WTC11 (cell line): ENCODE results near the gene TMEM82. TPM values are rescaled to one million over a fixed set of nuclear protein-coding genes. Genes with fewer than 3 reads are reported as not detected.
A peak's percentile ranks its signal among the peaks of the same experiment; 100 is the strongest.

Source experiments
- ATAC-seq: fragments of 200-7000 bp; cut with Tn5 transposase; 2 replicates; pipeline ENCODE4 v1.10.0; 2021; ENCODE audit warnings: mild to moderate bottlenecking, moderate library complexity
- CTCF ChIA-PET: fragments of 300-600 bp; sonication (Branson Sonifier 250); formaldehyde crosslinking; loops from one replicate; lab custom pipeline; 2021; ENCODE audit warnings: antibody characterized with exemption; lab: Charles Lee
- POLR2A ChIA-PET: fragments of 350-600 bp; sonication (Branson Sonifier 250); formaldehyde crosslinking; loops from one replicate; lab custom pipeline; 2021; ENCODE audit warnings: antibody characterized with exemption; lab: Charles Lee
- DNase-seq: peaks from one replicate; pipeline ENCODE4 v3.0.0; 2021; ENCODE audit warnings: low spot score
- H3K27ac Mint-ChIP-seq: 2 replicates; pipeline ENCODE4 v1.8.0; 2021; ENCODE audit warnings: mixed read lengths
- H3K27me3 Mint-ChIP-seq: 2 replicates; pipeline ENCODE4 v1.8.0; 2021; ENCODE audit warnings: low read depth, mild to moderate bottlenecking, moderate library complexity, mixed read lengths
- H3K36me3 Mint-ChIP-seq: 2 replicates; pipeline ENCODE4 v1.8.0; 2021; ENCODE audit warnings: mixed read lengths
- H3K4me1 Mint-ChIP-seq: 2 replicates; pipeline ENCODE4 v1.8.0; 2022; ENCODE audit warnings: mixed read lengths
- H3K4me3 Mint-ChIP-seq: 2 replicates; pipeline ENCODE4 v1.8.0; 2021; ENCODE audit warnings: mild to moderate bottlenecking, moderate library complexity, mixed read lengths
- H3K9me3 Mint-ChIP-seq: 2 replicates; pipeline ENCODE4 v1.8.0; 2021; ENCODE audit warnings: mixed read lengths
- GTF2I ChIP-seq: fragments of 250-450 bp; sonication (Bioruptor Pico); conservative IDR thresholded peaks from 2 replicates; pipeline ENCODE4 v1.4.0; 2021; ENCODE audit warnings: mild to moderate bottlenecking
- IRF1 ChIP-seq: sonication (generic); formaldehyde crosslinking; IDR thresholded peaks from 2 replicates; pipeline ENCODE4 v1.8.0; 2023; ENCODE audit warnings: missing genetic modification reagents
- IRF2 ChIP-seq: sonication (generic); formaldehyde crosslinking; IDR thresholded peaks from 2 replicates; pipeline ENCODE4 v1.8.0; 2022; ENCODE audit warnings: low read depth, missing genetic modification reagents, borderline replicate concordance
- KAT7 ChIP-seq: sonication (generic); formaldehyde crosslinking; IDR thresholded peaks from 2 replicates; pipeline ENCODE4 v1.8.1; 2023; ENCODE audit warnings: missing genetic modification reagents, mild to moderate bottlenecking, borderline replicate concordance
- TP53 ChIP-seq: sonication (generic); formaldehyde crosslinking; IDR thresholded peaks from 2 replicates; pipeline ENCODE4 v1.8.1; 2023; ENCODE audit warnings: mild to moderate bottlenecking, missing genetic modification reagents
- ZNF121 ChIP-seq: sonication (generic); formaldehyde crosslinking; IDR thresholded peaks from 2 replicates; pipeline ENCODE4 v1.8.0; 2023; ENCODE audit warnings: missing genetic modification reagents
- ZNF232 ChIP-seq: sonication (generic); formaldehyde crosslinking; IDR thresholded peaks from 2 replicates; pipeline ENCODE4 v1.8.0; 2022; ENCODE audit warnings: mild to moderate bottlenecking, missing genetic modification reagents
- ZNF532 ChIP-seq: fragments of 250-450 bp; sonication (Bioruptor Pico); IDR thresholded peaks from 2 replicates; pipeline ENCODE4 v1.9.0; 2021; ENCODE audit warnings: mild to moderate bottlenecking, borderline replicate concordance
- total RNA-seq: library from RNA; stranded (reverse); gene quantifications from 3 replicates; pipeline ENCODE4 v1.2.3, GENCODE V29; 2021
- TF ChIP-seq, protein P1 (sequence below): sonication (generic); formaldehyde crosslinking; IDR thresholded peaks from 2 replicates; pipeline ENCODE4 v1.8.0; 2022; ENCODE audit warnings: mild to moderate bottlenecking, missing genetic modification reagents
- TF ChIP-seq, protein P2 (sequence below): sonication (generic); formaldehyde crosslinking; IDR thresholded peaks from 2 replicates; pipeline ENCODE4 v1.8.1; 2023; ENCODE audit warnings: mild to moderate bottlenecking, missing genetic modification reagents, moderate library complexity
- TF ChIP-seq, protein P3 (sequence below): fragments of 250-450 bp; sonication (Bioruptor Pico); IDR thresholded peaks from 2 replicates; pipeline ENCODE4 v1.8.0; 2021; ENCODE audit warnings: mild to moderate bottlenecking
- TF ChIP-seq, protein P4 (sequence below): sonication (generic); formaldehyde crosslinking; IDR thresholded peaks from 2 replicates; pipeline ENCODE4 v1.8.1; 2022; ENCODE audit warnings: mild to moderate bottlenecking, missing genetic modification reagents, moderate library complexity, borderline replicate concordance
- TF ChIP-seq, protein P5 (sequence below): fragments of 250-450 bp; sonication (Bioruptor Pico); IDR thresholded peaks from 2 replicates; pipeline ENCODE4 v1.9.0; 2021; ENCODE audit warnings: mild to moderate bottlenecking

TMEM82 gene
- total RNA-seq, 1 experiment from 2014 or later = 0.48 TPM

GRCh38 chr1:15736892-15737261 lies 5.4 kb upstream of the TMEM82 start (continued):
- TF ChIP-seq ZNF532 (CRISPR knock-in tag) = no peak

- ATAC-seq = no peak
- H3K27ac Mint-ChIP-seq = no peak overlapping the region; the same call in 1 of the 2 replicates
- TF ChIP-seq ZNF121 (CRISPR knock-in tag) = 0 out of 2 replicates have a peak, but pooled peaks have one; percentile 16
- TF ChIP-seq KAT7 (CRISPR knock-in tag) = no peak
- no peaks in the 10 kb centered on the region for H3K9me3 Mint-ChIP-seq
- no peaks in the 10 kb centered on the region for H3K27me3 Mint-ChIP-seq
- ChIA-PET POLR2A (interaction anchor here (0.6 kb wide), 1 partner anchor 143 kb away, joined by 4 read pairs; no protein-coding TSS in a partner anchor), CTCF (interaction anchor here (0.9 to 1.1 kb wide), 2 partner anchors 10 to 57 kb away, joined by 3 read pairs; no protein-coding TSS in a partner anchor)
- peaks cover 8% of the 10 kb centered on the region for H3K4me1 Mint-ChIP-seq
- H3K36me3 Mint-ChIP-seq = no peaks in the 10 kb centered on the region
- no peak for DNase-seq
- H3K4me3 Mint-ChIP-seq = no peak overlapping the region
Measured at GRCh38 chr1:15737324-15738319, 4.7 kb upstream of the TMEM82 start.

- no peaks in the 10 kb centered on the region for H3K27me3 Mint-ChIP-seq
- TF ChIP-seq, protein P1, sequence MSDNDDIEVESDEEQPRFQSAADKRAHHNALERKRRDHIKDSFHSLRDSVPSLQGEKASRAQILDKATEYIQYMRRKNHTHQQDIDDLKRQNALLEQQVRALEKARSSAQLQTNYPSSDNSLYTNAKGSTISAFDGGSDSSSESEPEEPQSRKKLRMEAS (CRISPR knock-in tag) = no peak
- TF ChIP-seq, protein P2, sequence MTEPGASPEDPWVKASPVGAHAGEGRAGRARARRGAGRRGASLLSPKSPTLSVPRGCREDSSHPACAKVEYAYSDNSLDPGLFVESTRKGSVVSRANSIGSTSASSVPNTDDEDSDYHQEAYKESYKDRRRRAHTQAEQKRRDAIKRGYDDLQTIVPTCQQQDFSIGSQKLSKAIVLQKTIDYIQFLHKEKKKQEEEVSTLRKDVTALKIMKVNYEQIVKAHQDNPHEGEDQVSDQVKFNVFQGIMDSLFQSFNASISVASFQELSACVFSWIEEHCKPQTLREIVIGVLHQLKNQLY = no peak
- no peak for TF ChIP-seq GTF2I (CRISPR knock-in tag)
- TF ChIP-seq ZNF232 (CRISPR knock-in tag) = no peak
- TF ChIP-seq TP53 (CRISPR knock-in tag) = no peak
- TF ChIP-seq, protein P3, sequence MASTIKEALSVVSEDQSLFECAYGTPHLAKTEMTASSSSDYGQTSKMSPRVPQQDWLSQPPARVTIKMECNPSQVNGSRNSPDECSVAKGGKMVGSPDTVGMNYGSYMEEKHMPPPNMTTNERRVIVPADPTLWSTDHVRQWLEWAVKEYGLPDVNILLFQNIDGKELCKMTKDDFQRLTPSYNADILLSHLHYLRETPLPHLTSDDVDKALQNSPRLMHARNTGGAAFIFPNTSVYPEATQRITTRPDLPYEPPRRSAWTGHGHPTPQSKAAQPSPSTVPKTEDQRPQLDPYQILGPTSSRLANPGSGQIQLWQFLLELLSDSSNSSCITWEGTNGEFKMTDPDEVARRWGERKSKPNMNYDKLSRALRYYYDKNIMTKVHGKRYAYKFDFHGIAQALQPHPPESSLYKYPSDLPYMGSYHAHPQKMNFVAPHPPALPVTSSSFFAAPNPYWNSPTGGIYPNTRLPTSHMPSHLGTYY = no peak
- TF ChIP-seq, protein P4, sequence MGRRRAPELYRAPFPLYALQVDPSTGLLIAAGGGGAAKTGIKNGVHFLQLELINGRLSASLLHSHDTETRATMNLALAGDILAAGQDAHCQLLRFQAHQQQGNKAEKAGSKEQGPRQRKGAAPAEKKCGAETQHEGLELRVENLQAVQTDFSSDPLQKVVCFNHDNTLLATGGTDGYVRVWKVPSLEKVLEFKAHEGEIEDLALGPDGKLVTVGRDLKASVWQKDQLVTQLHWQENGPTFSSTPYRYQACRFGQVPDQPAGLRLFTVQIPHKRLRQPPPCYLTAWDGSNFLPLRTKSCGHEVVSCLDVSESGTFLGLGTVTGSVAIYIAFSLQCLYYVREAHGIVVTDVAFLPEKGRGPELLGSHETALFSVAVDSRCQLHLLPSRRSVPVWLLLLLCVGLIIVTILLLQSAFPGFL (CRISPR knock-in tag) = no peak
- no peak for TF ChIP-seq IRF1 (CRISPR knock-in tag)
- TF ChIP-seq IRF2 (CRISPR knock-in tag) = no peak
- TF ChIP-seq, protein P5, sequence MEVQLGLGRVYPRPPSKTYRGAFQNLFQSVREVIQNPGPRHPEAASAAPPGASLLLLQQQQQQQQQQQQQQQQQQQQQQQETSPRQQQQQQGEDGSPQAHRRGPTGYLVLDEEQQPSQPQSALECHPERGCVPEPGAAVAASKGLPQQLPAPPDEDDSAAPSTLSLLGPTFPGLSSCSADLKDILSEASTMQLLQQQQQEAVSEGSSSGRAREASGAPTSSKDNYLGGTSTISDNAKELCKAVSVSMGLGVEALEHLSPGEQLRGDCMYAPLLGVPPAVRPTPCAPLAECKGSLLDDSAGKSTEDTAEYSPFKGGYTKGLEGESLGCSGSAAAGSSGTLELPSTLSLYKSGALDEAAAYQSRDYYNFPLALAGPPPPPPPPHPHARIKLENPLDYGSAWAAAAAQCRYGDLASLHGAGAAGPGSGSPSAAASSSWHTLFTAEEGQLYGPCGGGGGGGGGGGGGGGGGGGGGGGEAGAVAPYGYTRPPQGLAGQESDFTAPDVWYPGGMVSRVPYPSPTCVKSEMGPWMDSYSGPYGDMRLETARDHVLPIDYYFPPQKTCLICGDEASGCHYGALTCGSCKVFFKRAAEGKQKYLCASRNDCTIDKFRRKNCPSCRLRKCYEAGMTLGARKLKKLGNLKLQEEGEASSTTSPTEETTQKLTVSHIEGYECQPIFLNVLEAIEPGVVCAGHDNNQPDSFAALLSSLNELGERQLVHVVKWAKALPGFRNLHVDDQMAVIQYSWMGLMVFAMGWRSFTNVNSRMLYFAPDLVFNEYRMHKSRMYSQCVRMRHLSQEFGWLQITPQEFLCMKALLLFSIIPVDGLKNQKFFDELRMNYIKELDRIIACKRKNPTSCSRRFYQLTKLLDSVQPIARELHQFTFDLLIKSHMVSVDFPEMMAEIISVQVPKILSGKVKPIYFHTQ (CRISPR knock-in tag) = no peak
- no peaks in the 10 kb centered on the region for H3K9me3 Mint-ChIP-seq
- CTCF ChIA-PET = interaction anchor here (1.4 to 4.3 kb wide), 3 partner anchors 11 to 29 kb away, joined by 5 to 51 read pairs (median 6); no protein-coding TSS in a partner anchor
- no peak overlapping the region for H3K4me3 Mint-ChIP-seq
- no peak overlapping the region for H3K27ac Mint-ChIP-seq
- ATAC-seq (no peak), DNase-seq (no peak)
- H3K36me3 Mint-ChIP-seq = no peaks in the 10 kb centered on the region
- POLR2A ChIA-PET = interaction anchor here (0.6 kb wide), 1 partner anchor 144 kb away, joined by 4 read pairs; no protein-coding TSS in a partner anchor
- peaks cover 8% of the 10 kb centered on the region for H3K4me1 Mint-ChIP-seq
Measured at GRCh38 chr1:15738416-15739113, 3.7 kb upstream of the TMEM82 start.
